Fibroblast of lung (primary cell): ENCODE measurements around the gene PFKFB2.

Experiments used
- CTCF ChIP-seq, 2 donors: IDR thresholded peaks in 1 of 2; conservative IDR thresholded peaks in 1 of 2; 1 replicate in 1 of 2; 2 replicates in 1 of 2; pipeline ENCODE4 v1.5.1; 2011 to 2012; ENCODE audit warnings: low read length in 2 of 2, control low read depth in 1 of 2, inconsistent platforms in 1 of 2, low read depth in 1 of 2, mild to moderate bottlenecking in 1 of 2
- EZH2 ChIP-seq: IDR thresholded peaks from 2 replicates; pipeline ENCODE4 v1.5.1; 2012; ENCODE audit warnings: low read length, control low read depth, mild to moderate bottlenecking; ENCODE audit errors: missing control alignments

GRCh38 chr1:207020065-207020708, 32.9 kb upstream of the PFKFB2 start:
- TF ChIP-seq CTCF (conservative IDR thresholded peaks at IDR 0.05 in 1 of 2, IDR thresholded peaks at IDR 0.05 in 1 of 2; ENCODE audit: low read depth in 1 of 2, low read length in 2 of 2), result no peak
- TF ChIP-seq EZH2, result no peak
